Measurements from ENCODE around the gene GNRHR.

GNRHR gene

DNA sequence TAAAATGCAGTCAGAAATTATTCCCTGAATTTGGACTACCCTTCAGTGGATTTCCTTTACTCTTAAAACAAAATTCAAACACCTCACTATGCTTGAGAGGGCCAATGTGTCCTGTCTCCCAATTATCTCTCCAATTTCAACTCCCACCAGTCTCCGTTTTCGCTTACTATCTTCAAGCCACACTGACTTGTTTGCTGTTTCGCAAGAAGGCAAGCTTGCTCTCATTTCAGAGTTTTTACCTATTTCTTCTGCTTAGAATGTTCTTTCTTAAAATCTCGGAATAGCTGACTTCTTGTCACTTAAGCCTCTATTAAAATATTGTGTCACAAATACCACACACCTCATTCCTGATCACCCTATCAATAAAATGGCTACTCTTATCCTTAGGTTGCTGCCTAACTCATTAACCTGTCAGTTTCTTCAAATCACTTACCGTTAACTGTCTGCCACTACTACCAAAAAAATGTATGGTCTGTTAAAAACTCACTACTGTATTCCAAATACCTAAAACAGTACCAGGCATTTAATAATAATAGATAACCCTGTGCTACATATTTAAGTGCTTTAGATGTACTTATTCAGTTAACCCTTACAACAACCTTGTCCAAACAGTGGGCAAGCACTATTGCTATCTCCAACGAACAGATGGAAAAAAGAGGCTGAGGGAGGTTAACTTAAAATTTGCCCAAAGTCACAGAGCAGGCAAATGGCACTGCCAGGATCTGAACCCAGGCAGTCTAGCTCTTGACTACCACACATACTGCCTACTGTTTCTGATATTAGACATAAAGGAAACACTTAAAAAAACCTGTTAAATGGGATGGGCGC, 56.1 kb downstream of the GNRHR start:
- no peak for DNase-seq

DNA sequence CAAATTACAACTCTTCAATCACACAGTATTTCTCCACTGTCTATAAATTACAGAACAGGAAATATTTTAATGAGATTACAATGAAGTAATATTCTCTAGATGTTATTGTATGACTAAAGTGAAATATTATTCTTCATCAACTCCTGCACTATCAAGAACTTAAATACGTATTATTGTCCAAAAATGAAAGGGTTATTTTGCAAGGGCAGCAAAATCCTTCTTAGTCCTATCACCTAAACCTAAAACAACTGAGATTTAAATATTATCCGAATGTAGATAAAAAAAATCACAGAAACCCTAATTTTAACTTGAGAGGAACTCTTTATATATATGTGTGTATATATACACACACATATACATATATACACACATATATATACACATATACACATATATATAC, 58.1 kb downstream of the GNRHR start:
- no peak for DNase-seq

DNA sequence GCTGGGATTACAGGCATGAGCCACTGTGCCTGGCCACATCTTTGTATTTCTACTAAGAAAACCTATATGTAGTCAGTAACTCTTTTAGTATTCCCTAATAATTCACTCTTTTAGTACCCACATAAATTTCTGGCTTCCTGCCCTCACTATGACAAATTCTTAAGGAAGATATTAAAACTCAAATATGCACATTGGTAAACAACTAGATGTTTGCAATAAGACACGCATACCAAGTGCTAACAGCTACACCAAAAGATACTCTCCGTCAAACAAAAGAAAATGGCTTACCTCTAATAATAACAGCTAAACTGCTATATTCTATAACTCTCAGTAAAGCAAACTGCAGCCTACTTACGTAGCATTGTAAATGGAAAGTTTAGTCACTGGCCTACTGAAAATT, 59.5 kb downstream of the GNRHR start:
- DNase-seq: no peak

DNA sequence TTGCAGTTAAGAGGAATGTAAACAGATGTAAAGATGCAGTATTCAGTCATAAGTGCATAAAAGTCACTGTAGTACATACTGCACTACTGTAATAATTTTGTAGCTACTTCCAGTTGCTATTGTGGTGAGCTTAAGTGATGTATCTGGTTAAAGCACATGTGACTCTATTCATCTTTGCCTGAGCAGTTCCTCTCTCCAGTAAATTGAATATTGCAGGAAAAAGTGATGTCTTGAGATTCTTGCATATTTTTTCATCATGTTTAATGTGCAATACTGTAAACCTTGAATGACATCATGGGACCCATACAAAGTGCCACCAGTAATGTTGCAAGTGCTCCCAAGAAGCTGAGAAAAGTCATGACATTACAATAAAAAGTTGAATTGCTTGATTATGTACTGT, 62.9 kb downstream of the GNRHR start:
- no peak for DNase-seq

Data from cortex of kidney (tissue), 1 donor.